CD14-positive monocyte (primary cell): Measurements from ENCODE around the gene ZNF239. TPM values are rescaled to one million over a fixed set of nuclear protein-coding genes. Genes with fewer than 3 reads are reported as not detected.

ENCODE experiments used
- DNase-seq, 3 donors: peaks; one replicate each; pipeline ENCODE4 v3.0.0-alpha.2; 2011 to 2022
- H2AFZ ChIP-seq: 2 replicates; pipeline ENCODE4 v1.6.0; 2012; ENCODE audit warnings: mild to moderate bottlenecking, low read depth, low read length, inconsistent platforms; ENCODE audit not compliant: insufficient read depth, poor library complexity, severe bottlenecking
- H3K27ac ChIP-seq, 2 donors: 1 replicate in 1 of 2; 2 replicates in 1 of 2; pipeline ENCODE4 v1.5.1; 2012 to 2013; ENCODE audit warnings: low read length in 2 of 2, control low read depth in 1 of 2, inconsistent platforms in 1 of 2, low read depth in 1 of 2, mild to moderate bottlenecking in 1 of 2
- H3K27me3 ChIP-seq, 2 donors: one replicate each; pipeline versions ENCODE4 v1.6.0 to v1.6.1; 2011 to 2013; ENCODE audit warnings: low read length in 2 of 2; ENCODE audit not compliant: control insufficient read depth in 2 of 2, insufficient read depth in 2 of 2
- H3K36me3 ChIP-seq, 2 donors: replicated peaks in 1 of 2; 1 replicate in 1 of 2; 2 replicates in 1 of 2; pipeline versions ENCODE4 v1.5.1 to v1.6.1; 2012 to 2013; ENCODE audit warnings: low read length in 2 of 2, control low read depth in 1 of 2, inconsistent platforms in 1 of 2, mild to moderate bottlenecking in 1 of 2; ENCODE audit not compliant: insufficient read depth in 2 of 2, control insufficient read depth in 1 of 2
- H3K4me1 ChIP-seq, 2 donors: 1 replicate in 1 of 2; 2 replicates in 1 of 2; pipeline versions ENCODE4 v1.5.1 to v1.6.1; 2012 to 2013; ENCODE audit warnings: low read length in 2 of 2, control low read depth in 1 of 2, inconsistent platforms in 1 of 2, mild to moderate bottlenecking in 1 of 2, moderate library complexity in 1 of 2; ENCODE audit not compliant: insufficient read depth in 2 of 2, control insufficient read depth in 1 of 2
- H3K4me2 ChIP-seq: replicated peaks from 2 replicates; pipeline ENCODE3; 2012; ENCODE audit warnings: low read length, moderate library complexity, mild to moderate bottlenecking; ENCODE audit not compliant: poor library complexity, severe bottlenecking; ENCODE audit errors: extremely low read depth
- H3K4me3 ChIP-seq, 3 experiments: fragments of 200-600 bp in 1 of 3; sonication (generic) in 1 of 3; replicated peaks in 1 of 3; 1 replicate in 2 of 3; 2 replicates in 1 of 3; pipeline ENCODE4 v1.5.1; 2011 to 2013; ENCODE audit warnings: low read length in 3 of 3, mild to moderate bottlenecking in 3 of 3, control low read depth in 2 of 3, low read depth in 2 of 3, inconsistent platforms in 1 of 3, moderate library complexity in 1 of 3
- H3K79me2 ChIP-seq: 2 replicates; pipeline ENCODE4 v1.6.0; 2012; ENCODE audit warnings: mild to moderate bottlenecking, control low read depth, inconsistent platforms, low read length, moderate library complexity; ENCODE audit not compliant: insufficient read depth
- H3K9ac ChIP-seq: 2 replicates; pipeline ENCODE4 v1.6.0; 2017; ENCODE audit warnings: low read length, mild to moderate bottlenecking; ENCODE audit not compliant: insufficient read depth, poor library complexity, severe bottlenecking
- H3K9me3 ChIP-seq, 2 donors: replicated peaks in 1 of 2; 1 replicate in 1 of 2; 2 replicates in 1 of 2; pipeline versions ENCODE4 v1.5.1 to v1.6.1; 2012 to 2013; ENCODE audit warnings: low read length in 2 of 2, control low read depth in 1 of 2; ENCODE audit not compliant: control insufficient read depth in 1 of 2, insufficient read depth in 1 of 2
- H4K20me1 ChIP-seq: 2 replicates; pipeline ENCODE4 v1.6.0; 2012; ENCODE audit warnings: mild to moderate bottlenecking, low read length, control low read depth, moderate library complexity; ENCODE audit not compliant: insufficient read depth
- H3K27ac Mint-ChIP-seq, 7 donors: one replicate each; pipeline ENCODE4 v1.8.0; 2020; ENCODE audit warnings: mild to moderate bottlenecking in 7 of 7, mixed read lengths in 7 of 7, moderate library complexity in 6 of 7, inconsistent platforms in 2 of 7
- H3K27me3 Mint-ChIP-seq, 3 donors: one replicate each; pipeline ENCODE4 v1.8.0; 2021 to 2022; ENCODE audit warnings: low read depth in 3 of 3, mild to moderate bottlenecking in 3 of 3, mixed read lengths in 3 of 3, moderate library complexity in 3 of 3, inconsistent platforms in 1 of 3
- H3K36me3 Mint-ChIP-seq, 2 donors: one replicate each; pipeline ENCODE4 v1.8.0; 2020; ENCODE audit warnings: mixed read lengths in 2 of 2, inconsistent platforms in 1 of 2, mild to moderate bottlenecking in 1 of 2
- H3K4me1 Mint-ChIP-seq: one replicate; pipeline ENCODE4 v1.8.0; 2020; ENCODE audit warnings: mild to moderate bottlenecking, mixed read lengths
- H3K4me3 Mint-ChIP-seq, 2 donors: one replicate each; pipeline ENCODE4 v1.8.0; 2020; ENCODE audit warnings: mild to moderate bottlenecking in 2 of 2, mixed read lengths in 2 of 2, moderate library complexity in 1 of 2
- H3K9me3 Mint-ChIP-seq, 7 donors: one replicate each; pipeline ENCODE4 v1.8.0; 2020 to 2022; ENCODE audit warnings: mixed read lengths in 7 of 7, mild to moderate bottlenecking in 6 of 7, moderate library complexity in 6 of 7, inconsistent platforms in 2 of 7
- CTCF ChIP-seq: fragments of 200-600 bp; IDR thresholded peaks from one replicate; pipeline ENCODE4 v1.8.0; 2022; ENCODE audit warnings: antibody characterized with exemption, mild to moderate bottlenecking
- WGBS: methylation state at CpG from one replicate; pipeline ENCODE4 v1.1.5; 2013; ENCODE audit warnings: missing lambda C conversion rate; ENCODE audit not compliant: insufficient coverage; 5-methylcytosine and 5-hydroxymethylcytosine counted together
- intact Hi-C, 2 donors: fragments of 100-400 bp; cut with micrococcal nuclease; formaldehyde crosslinking; loops; one replicate each; pipeline versions ENCODE4 v1.15.0 to v1.15.1; 2023
- polyA minus RNA-seq: library from RNA; depleted of rRNA, polyadenylated mRNA; stranded (reverse); fragments of >200 nt; gene quantifications from 2 replicates; pipeline ENCODE4 v1.2.3, GENCODE V29; 2012
- polyA plus RNA-seq, 3 donors: library from polyadenylated mRNA; depleted of rRNA in 1 of 3; unstranded in 2 of 3; stranded (reverse) in 1 of 3; fragments of 300-500 nt in 2 of 3; fragments of >200 nt in 1 of 3; fragmentation: Illumina TruSeq in 2 of 3; gene quantifications; 1 replicate in 2 of 3; 2 replicates in 1 of 3; pipeline ENCODE4 v1.2.3, GENCODE V29; 2012 to 2021
- total RNA-seq, 12 experiments: library from RNA in 1 of 12; stranded (reverse) in 1 of 12; fragments of 120-200 nt in 1 of 12; gene quantifications; one replicate each; pipeline ENCODE4 v1.2.4 and lab custom pipeline; 2013 to 2026; ENCODE audit warnings: mixed read lengths in 6 of 12, inconsistent platforms in 1 of 12

The ZNF239 gene
- total RNA-seq (2013) = 0.06 TPM
- polyA plus RNA-seq (under 1 TPM in 1 of 3 donors, not detected in 2; 0.07 TPM), polyA minus RNA-seq (not detected in 2 replicates), total RNA-seq (lab: John Stamatoyannopoulos, UW) (0 to 1.3 (median 0) reads per million in 11 experiments)

DNA sequence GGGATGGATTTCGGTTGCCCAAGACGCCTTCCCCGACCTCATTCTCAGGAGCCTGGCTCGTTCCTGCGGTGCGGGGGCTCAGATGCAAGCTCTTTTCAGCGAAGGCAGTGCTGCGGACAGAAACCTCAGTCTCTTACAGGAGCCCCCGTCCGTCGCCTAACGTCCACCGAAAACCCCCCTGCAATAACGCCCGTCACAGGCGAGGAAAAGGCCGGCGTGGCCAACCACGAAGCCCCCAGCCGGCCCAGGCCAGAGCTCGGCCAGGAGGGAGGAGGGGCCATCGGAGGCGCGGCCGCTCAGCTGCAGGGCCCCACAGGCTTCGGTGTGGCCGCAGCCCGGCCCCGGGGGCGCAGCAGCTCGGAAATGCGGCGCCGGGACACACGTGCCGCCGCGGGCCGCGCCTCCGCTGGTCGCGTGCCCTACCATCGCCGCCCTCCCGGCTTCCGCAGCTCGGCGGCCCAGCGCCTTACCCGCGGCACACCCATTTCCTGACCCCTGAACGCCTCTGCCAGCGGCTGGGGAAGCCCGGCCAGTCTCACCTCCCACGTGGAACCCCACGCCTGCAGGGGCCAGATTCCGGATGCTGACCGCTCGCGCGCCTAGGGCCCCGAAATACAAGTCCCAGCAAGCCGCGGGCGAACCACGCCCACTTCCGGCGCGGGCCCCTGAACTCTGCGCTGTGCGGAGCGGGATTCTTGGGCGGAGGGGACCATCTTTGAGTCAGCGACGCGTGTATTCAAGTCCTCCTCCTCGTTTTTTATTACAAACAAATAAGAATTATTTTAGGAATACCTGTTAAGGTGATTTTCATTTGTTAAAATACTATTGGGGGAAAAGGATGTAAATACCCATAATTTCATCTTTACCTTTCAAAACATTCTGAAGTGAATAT, at the start of gene ZNF239:
Gene ZNF239 (minus strand): TSS at position 616 of the 892 bp plus-strand sequence. CDS start 16,537 bp downstream, outside the sequence.
- Histone ChIP-seq H3K4me1 (peaks cover 13 to 25% of the 10 kb centered on the region in 2 donors), H3K4me3 (peak within 1 kb of the TSS in 2 of 3 experiments; percentile 2 to 56), H4K20me1 (no peaks in the 10 kb centered on the region), H2AFZ (peak within 1 kb of the TSS; percentile 66), H3K9ac (no peak within 1 kb of the TSS), H3K79me2 (no peaks in the 10 kb centered on the region), H3K27ac (no peak within 1 kb of the TSS), H3K9me3 (peaks cover 17 to 31% of the 10 kb centered on the region in 2 donors), H3K4me2 (peak within 1 kb of the TSS; percentile 49), H3K36me3 (no peaks in the 10 kb centered on the region), H3K27me3 (peaks cover 0 to 9% of the 10 kb centered on the region in 2 donors)
- peak within 1 kb of the TSS in 2 of 7 donors; percentile 3 to 72 for H3K27ac Mint-ChIP-seq
- peaks cover 2 to 4% of the 10 kb centered on the region in 2 donors for H3K36me3 Mint-ChIP-seq
- WGBS = 23% methylated on average over 64 of the region's 78 CpGs
- H3K4me1 Mint-ChIP-seq = peaks cover 18% of the 10 kb centered on the region
- peaks cover 10 to 18% (median 17%) of the 10 kb centered on the region in 3 donors for H3K27me3 Mint-ChIP-seq
- peaks cover 22 to 53% (median 47%) of the 10 kb centered on the region in 7 donors for H3K9me3 Mint-ChIP-seq
- TF ChIP-seq CTCF = no peak
- peak; percentile 67 to 82 (median 81) for DNase-seq
- intact Hi-C loops = no loop called here
- peak within 1 kb of the TSS; percentile 56 to 73 for H3K4me3 Mint-ChIP-seq

- peak in 1 of 3 donors; percentile 2 for DNase-seq
- Mint-ChIP-seq H3K27ac (no peak overlapping the region), H3K4me3 (peak overlapping the region in 1 of 2 donors; percentile 54), H3K36me3 (no peaks in the 10 kb centered on the region), H3K4me1 (peaks cover 5% of the 10 kb centered on the region), H3K9me3 (peaks cover 2 to 44% (median 29%) of the 10 kb centered on the region in 7 donors), H3K27me3 (peaks cover 0 to 3% (median 0%) of the 10 kb centered on the region in 3 donors)
- intact Hi-C loops = no loop called here
- no peak for TF ChIP-seq CTCF
- Histone ChIP-seq H4K20me1 (no peaks in the 10 kb centered on the region), H3K27me3 (no peaks in the 10 kb centered on the region), H3K4me2 (peak overlapping the region; percentile 51), H3K79me2 (no peaks in the 10 kb centered on the region), H3K27ac (no peak overlapping the region), H3K9ac (no peak overlapping the region), H3K36me3 (no peaks in the 10 kb centered on the region), H3K9me3 (peaks cover 25 to 37% of the 10 kb centered on the region in 2 donors), H3K4me3 (peak overlapping the region in 2 of 3 experiments; percentile 5 to 49), H3K4me1 (peaks cover 0 to 4% of the 10 kb centered on the region in 2 donors), H2AFZ (no peak overlapping the region)
- WGBS = no CpG with 5 or more reads among the region's 3 CpGs
Measured at GRCh38 chr10:43623351-43623750, 48.9 kb upstream of the ZNF239 start.
